ENCODE measurements around the gene SERAC1.
"Not testable (repeated sequence)": the region's sequence is repeated elsewhere in the genome, so short reads cannot be mapped to it uniquely, and the experiment has no call there.

SERAC1 gene

GRCh38 chr6:158174024-158174423, 6.0 kb upstream of the SERAC1 start:
- Histone ChIP-seq H3K36me3 (ENCODE audit: insufficient read depth, low read length) (peaks cover 15% of the 10 kb centered on the region; the same call in 1 of the 2 replicates), H3K27me3 (ENCODE audit: insufficient read depth, low read length) (no peaks in the 10 kb centered on the region), H3K79me2 (ENCODE audit: control insufficient read depth, insufficient read depth, low read length, unreplicated experiment) (peaks cover 29% of the 10 kb centered on the region), H3K27ac (ENCODE audit: low read depth, low read length) (peak overlapping the region; percentile 29; the same call in 1 of the 2 replicates), H2AFZ (ENCODE audit: low read length, unreplicated experiment) (no peak overlapping the region), H3K4me3 (ENCODE audit: low read depth, low read length) (no peak overlapping the region), H3K4me1 (ENCODE audit: control insufficient read depth, insufficient read depth, low read length, unreplicated experiment) (peaks cover 36% of the 10 kb centered on the region)

GRCh38 chr6:158172001-158172400, 3.9 kb upstream of the SERAC1 start:
- Histone ChIP-seq H3K4me3 (ENCODE audit: low read depth, low read length) (no peak overlapping the region), H3K27me3 (ENCODE audit: insufficient read depth, low read length) (no peaks in the 10 kb centered on the region), H2AFZ (ENCODE audit: low read length, unreplicated experiment) (no peak overlapping the region), H3K36me3 (ENCODE audit: insufficient read depth, low read length) (peaks cover 12% of the 10 kb centered on the region; the same call in 1 of the 2 replicates), H3K27ac (ENCODE audit: low read depth, low read length) (peak overlapping the region; percentile 88), H3K4me1 (ENCODE audit: control insufficient read depth, insufficient read depth, low read length, unreplicated experiment) (peaks cover 36% of the 10 kb centered on the region), H3K79me2 (ENCODE audit: control insufficient read depth, insufficient read depth, low read length, unreplicated experiment) (peaks cover 31% of the 10 kb centered on the region)

DNA sequence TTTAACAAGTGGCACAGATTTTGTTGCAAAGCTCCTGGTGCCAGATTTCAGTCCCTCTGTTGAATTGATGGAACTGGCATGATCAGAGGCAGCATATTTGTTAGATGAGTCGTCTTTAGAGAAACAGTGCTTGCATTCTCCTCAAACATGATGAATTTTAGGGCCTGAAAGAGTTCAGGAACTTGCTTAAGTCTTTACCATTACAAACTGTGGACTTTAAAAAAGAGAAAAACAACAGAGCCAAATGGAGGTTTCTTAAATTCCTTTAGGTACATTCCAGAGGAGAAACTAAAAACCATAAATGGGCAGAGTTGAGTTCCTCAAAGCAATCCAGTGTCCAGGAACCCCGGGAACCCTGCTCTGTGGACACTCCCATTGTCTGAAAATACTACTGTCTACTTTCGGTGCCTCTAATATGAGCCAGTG, 2.6 kb upstream of the SERAC1 start:
- H3K27ac ChIP-seq (ENCODE audit: low read depth, low read length) = peak overlapping the region; percentile 88
- H3K27me3 ChIP-seq (ENCODE audit: insufficient read depth, low read length) = no peaks in the 10 kb centered on the region
- H2AFZ ChIP-seq (ENCODE audit: low read length, unreplicated experiment) = peak overlapping the region; percentile 4
- H3K4me3 ChIP-seq (ENCODE audit: low read depth, low read length) = peak overlapping the region; percentile 53
- H3K4me1 ChIP-seq (ENCODE audit: control insufficient read depth, insufficient read depth, low read length, unreplicated experiment) = peaks cover 41% of the 10 kb centered on the region
- peaks cover 38% of the 10 kb centered on the region for H3K79me2 ChIP-seq (ENCODE audit: control insufficient read depth, insufficient read depth, low read length, unreplicated experiment)
- peaks cover 12% of the 10 kb centered on the region; the same call in 1 of the 2 replicates for H3K36me3 ChIP-seq (ENCODE audit: insufficient read depth, low read length)

DNA sequence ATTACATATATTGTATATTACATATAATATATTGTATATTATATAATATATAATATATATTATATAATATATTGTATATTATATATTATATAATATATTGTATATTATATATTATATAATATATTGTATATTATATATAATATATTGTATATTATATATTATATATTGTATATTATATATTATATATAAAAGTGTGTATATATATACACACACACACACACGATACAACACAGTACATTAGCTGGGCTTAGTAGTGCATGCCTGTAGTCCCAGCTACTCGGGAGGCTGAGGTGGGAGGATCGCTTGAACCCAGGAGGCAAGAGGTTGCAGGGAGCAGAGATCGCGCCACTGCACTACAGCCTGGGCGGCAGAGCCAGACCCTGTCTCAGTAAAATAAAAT, 1.6 kb upstream of the SERAC1 start:
- H3K27me3 ChIP-seq (ENCODE audit: insufficient read depth, low read length); H2AFZ ChIP-seq (ENCODE audit: low read length, unreplicated experiment): not testable (repeated sequence)
- peaks cover 12% of the 10 kb centered on the region; the same call in 1 of the 2 replicates for H3K36me3 ChIP-seq (ENCODE audit: insufficient read depth, low read length)
- peaks cover 37% of the 10 kb centered on the region for H3K4me1 ChIP-seq (ENCODE audit: control insufficient read depth, insufficient read depth, low read length, unreplicated experiment)
- H3K27ac ChIP-seq (ENCODE audit: low read depth, low read length) = peak overlapping the region; percentile 88
- 0 out of 2 replicates have a peak overlapping the region, but pooled peaks have one; percentile 45 for H3K4me3 ChIP-seq (ENCODE audit: low read depth, low read length)
- peaks cover 38% of the 10 kb centered on the region for H3K79me2 ChIP-seq (ENCODE audit: control insufficient read depth, insufficient read depth, low read length, unreplicated experiment)

DNA sequence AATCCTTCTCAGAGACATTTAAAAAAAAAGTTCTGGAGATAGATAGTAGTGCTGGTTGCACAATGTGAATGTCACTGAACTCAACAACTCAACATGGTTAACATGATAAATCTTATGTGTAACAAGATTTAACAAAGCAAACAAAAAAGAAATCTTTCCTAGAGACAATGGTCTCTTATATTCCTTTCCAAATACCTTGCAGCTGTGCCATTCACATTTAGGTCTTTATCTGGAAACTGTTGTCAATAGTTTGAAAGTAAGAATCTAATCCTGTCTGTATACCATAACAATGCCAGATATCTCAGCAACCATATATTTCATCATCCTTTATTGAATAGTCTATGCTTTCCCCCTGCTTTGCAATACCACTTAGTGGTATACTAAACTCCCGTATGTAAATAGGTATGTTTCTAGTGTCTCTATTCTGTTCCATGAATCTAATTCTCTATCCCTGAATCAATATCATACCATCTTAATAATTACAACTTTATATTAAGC, 2.1 kb downstream of the SERAC1 start:
- H2AFZ ChIP-seq (ENCODE audit: low read length, unreplicated experiment) = no peak overlapping the region
- no peaks in the 10 kb centered on the region for H3K36me3 ChIP-seq (ENCODE audit: insufficient read depth, low read length)
- H3K27ac ChIP-seq (ENCODE audit: low read depth, low read length) = no peak overlapping the region
- peaks cover 19% of the 10 kb centered on the region for H3K79me2 ChIP-seq (ENCODE audit: control insufficient read depth, insufficient read depth, low read length, unreplicated experiment)
- no peaks in the 10 kb centered on the region for H3K27me3 ChIP-seq (ENCODE audit: insufficient read depth, low read length)
- 0 out of 2 replicates have a peak overlapping the region, but pooled peaks have one; percentile 86 for H3K4me3 ChIP-seq (ENCODE audit: low read depth, low read length)
- H3K4me1 ChIP-seq (ENCODE audit: control insufficient read depth, insufficient read depth, low read length, unreplicated experiment) = peaks cover 31% of the 10 kb centered on the region

DNA sequence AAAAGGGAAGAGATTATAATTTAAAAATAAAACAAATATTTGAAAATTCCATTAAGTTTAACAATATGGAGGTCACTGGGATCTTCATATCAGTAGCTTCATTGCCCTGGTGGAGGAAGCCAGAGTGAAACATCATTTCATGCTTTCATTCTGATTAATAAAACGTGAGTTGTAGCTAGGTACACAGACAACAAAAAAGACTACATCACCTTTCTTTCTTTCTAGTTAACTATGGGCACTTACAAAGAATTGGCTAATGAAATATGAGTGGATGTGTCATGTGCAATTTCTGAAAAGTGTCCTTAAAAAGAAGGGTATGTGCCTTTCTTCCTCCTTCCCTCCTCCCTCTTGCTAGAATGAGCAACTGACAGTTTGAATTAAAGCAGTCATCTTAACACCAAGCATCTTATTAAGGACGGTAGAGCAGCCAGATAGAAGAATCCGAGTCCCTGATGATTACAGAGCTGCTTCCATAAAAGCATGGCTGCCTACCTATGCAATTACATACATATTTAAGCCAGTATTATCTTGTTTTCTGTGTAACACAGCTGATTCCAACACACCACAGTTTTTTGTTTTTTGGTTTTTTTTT, 3.4 kb downstream of the SERAC1 start:
- Histone ChIP-seq H3K27me3 (ENCODE audit: insufficient read depth, low read length) (no peaks in the 10 kb centered on the region), H3K4me3 (ENCODE audit: low read depth, low read length) (no peak overlapping the region), H2AFZ (ENCODE audit: low read length, unreplicated experiment) (no peak overlapping the region), H3K4me1 (ENCODE audit: control insufficient read depth, insufficient read depth, low read length, unreplicated experiment) (peaks cover 25% of the 10 kb centered on the region), H3K79me2 (ENCODE audit: control insufficient read depth, insufficient read depth, low read length, unreplicated experiment) (peaks cover 19% of the 10 kb centered on the region), H3K27ac (ENCODE audit: low read depth, low read length) (no peak overlapping the region), H3K36me3 (ENCODE audit: insufficient read depth, low read length) (no peaks in the 10 kb centered on the region)

DNA sequence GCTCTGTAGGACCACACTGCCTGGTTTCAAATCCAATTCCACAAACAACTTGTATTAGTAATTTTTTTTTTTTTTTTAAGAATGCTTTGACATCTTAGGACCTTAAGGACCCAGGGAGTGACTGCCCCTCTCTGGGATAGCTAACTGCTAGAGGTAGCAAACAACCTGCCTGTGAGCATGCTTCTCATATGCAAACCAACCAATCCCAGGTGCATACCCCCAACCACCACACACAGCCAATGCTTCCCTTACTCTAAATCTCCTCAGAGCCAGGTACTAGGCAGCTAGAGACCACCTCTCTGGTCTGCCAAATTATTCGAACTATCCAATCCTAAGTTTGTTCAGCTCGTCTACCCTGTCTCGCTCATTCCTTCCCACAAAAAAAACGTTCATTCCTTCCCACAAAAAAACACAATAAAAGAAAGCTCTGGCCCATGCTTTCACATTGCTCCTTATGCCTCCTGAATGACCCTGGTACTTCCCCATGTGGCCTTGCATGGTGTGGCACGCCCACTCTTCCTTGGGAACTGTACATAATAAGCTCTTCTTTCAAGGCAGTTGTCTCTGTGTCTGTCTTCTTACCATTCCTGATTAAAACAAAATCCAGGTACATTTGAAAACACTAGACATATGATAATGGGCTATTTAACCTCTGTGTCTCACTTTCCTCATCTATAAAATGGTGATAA, 6.4 kb downstream of the SERAC1 start:
- Histone ChIP-seq H3K27ac (ENCODE audit: low read depth, low read length) (no peak overlapping the region), H3K4me1 (ENCODE audit: control insufficient read depth, insufficient read depth, low read length, unreplicated experiment) (peaks cover 31% of the 10 kb centered on the region), H3K27me3 (ENCODE audit: insufficient read depth, low read length) (no peaks in the 10 kb centered on the region), H2AFZ (ENCODE audit: low read length, unreplicated experiment) (no peak overlapping the region), H3K36me3 (ENCODE audit: insufficient read depth, low read length) (no peaks in the 10 kb centered on the region), H3K4me3 (ENCODE audit: low read depth, low read length) (no peak overlapping the region), H3K79me2 (ENCODE audit: control insufficient read depth, insufficient read depth, low read length, unreplicated experiment) (peaks cover 9% of the 10 kb centered on the region)

- H3K36me3 ChIP-seq (ENCODE audit: insufficient read depth, low read length) = no peaks in the 10 kb centered on the region
- no peak overlapping the region for H3K4me3 ChIP-seq (ENCODE audit: low read depth, low read length)
- peaks cover 4% of the 10 kb centered on the region for H3K79me2 ChIP-seq (ENCODE audit: control insufficient read depth, insufficient read depth, low read length, unreplicated experiment)
- H2AFZ ChIP-seq (ENCODE audit: low read length, unreplicated experiment) = no peak overlapping the region
- H3K27me3 ChIP-seq (ENCODE audit: insufficient read depth, low read length) = no peaks in the 10 kb centered on the region
- no peak overlapping the region for H3K27ac ChIP-seq (ENCODE audit: low read depth, low read length)
- H3K4me1 ChIP-seq (ENCODE audit: control insufficient read depth, insufficient read depth, low read length, unreplicated experiment) = peaks cover 27% of the 10 kb centered on the region
Measured at GRCh38 chr6:158160932-158161539, 7.0 kb downstream of the SERAC1 start.

DNA sequence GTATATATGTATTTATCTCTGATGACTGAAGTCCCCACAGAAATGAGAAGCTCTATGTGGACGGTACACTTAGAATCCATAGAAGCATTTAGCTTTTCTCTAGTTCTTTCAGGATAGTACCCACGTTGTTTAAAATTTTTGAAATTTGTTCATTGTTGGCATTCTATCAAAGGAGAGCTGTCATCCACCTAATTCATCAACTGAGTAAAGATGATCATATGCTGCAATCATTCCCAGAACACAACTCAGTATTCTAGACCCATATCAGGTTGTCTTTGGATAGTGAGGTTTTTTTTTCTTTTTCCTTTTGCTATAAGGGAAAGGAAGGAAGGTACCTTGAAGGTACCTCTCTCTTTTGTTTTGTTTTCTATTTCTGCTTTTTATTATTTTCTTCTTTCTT, 9.3 kb downstream of the SERAC1 start:
- no peak overlapping the region for H3K4me3 ChIP-seq (ENCODE audit: low read depth, low read length)
- H2AFZ ChIP-seq (ENCODE audit: low read length, unreplicated experiment) = no peak overlapping the region
- H3K36me3 ChIP-seq (ENCODE audit: insufficient read depth, low read length) = 0 out of 2 replicates have a peak, but pooled peaks cover 3% of the 10 kb centered on the region
- peaks cover 2% of the 10 kb centered on the region for H3K79me2 ChIP-seq (ENCODE audit: control insufficient read depth, insufficient read depth, low read length, unreplicated experiment)
- no peaks in the 10 kb centered on the region for H3K27me3 ChIP-seq (ENCODE audit: insufficient read depth, low read length)
- peaks cover 27% of the 10 kb centered on the region for H3K4me1 ChIP-seq (ENCODE audit: control insufficient read depth, insufficient read depth, low read length, unreplicated experiment)
- H3K27ac ChIP-seq (ENCODE audit: low read depth, low read length) = no peak overlapping the region

- Histone ChIP-seq H2AFZ (ENCODE audit: low read length, unreplicated experiment) (no peak overlapping the region), H3K27me3 (ENCODE audit: insufficient read depth, low read length) (no peaks in the 10 kb centered on the region), H3K4me3 (ENCODE audit: low read depth, low read length) (no peak overlapping the region), H3K79me2 (ENCODE audit: control insufficient read depth, insufficient read depth, low read length, unreplicated experiment) (peaks cover 2% of the 10 kb centered on the region), H3K27ac (ENCODE audit: low read depth, low read length) (no peak overlapping the region), H3K4me1 (ENCODE audit: control insufficient read depth, insufficient read depth, low read length, unreplicated experiment) (peaks cover 27% of the 10 kb centered on the region), H3K36me3 (ENCODE audit: insufficient read depth, low read length) (0 out of 2 replicates have a peak, but pooled peaks cover 3% of the 10 kb centered on the region)
Measured at GRCh38 chr6:158158123-158158522, 9.9 kb downstream of the SERAC1 start.
